M059J (cell line): ENCODE results near the gene APOD. TPM values are rescaled to one million over a fixed set of nuclear protein-coding genes. Genes with fewer than 3 reads are reported as not detected.

Experiments
- DNase-seq: peaks from one replicate; pipeline ENCODE4 v3.0.0-alpha.2; 2012; ENCODE audit warnings: low read depth
- total RNA-seq: library from RNA; depleted of rRNA; stranded (reverse); fragments of >200 nt; shearing (Covaris generic); gene quantifications from 2 replicates; pipeline ENCODE4 v1.2.3, GENCODE V29; 2014

The APOD gene
- total RNA-seq, 1 experiment from 2014 or later = not detected

DNA sequence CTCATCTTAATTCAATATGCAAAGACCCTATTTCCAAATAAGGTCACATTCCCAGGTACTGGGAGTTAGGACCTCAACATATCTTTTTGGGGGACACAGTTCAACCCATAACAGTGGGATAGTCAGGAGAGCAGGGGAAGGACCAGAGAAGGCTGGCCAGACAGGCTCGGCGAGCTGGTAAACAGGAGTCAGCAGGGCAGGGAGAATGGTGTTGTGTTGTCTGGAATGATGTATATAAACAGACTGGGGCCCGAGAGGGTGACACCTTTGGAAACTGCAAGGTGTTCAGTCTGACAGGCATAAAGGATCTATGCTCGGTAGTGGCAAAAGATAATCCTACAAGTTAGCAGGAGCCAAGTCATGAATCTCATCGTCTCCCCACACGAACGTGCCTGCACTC, 30.5 kb downstream of the APOD start:
- DNase-seq = no peak

DNA sequence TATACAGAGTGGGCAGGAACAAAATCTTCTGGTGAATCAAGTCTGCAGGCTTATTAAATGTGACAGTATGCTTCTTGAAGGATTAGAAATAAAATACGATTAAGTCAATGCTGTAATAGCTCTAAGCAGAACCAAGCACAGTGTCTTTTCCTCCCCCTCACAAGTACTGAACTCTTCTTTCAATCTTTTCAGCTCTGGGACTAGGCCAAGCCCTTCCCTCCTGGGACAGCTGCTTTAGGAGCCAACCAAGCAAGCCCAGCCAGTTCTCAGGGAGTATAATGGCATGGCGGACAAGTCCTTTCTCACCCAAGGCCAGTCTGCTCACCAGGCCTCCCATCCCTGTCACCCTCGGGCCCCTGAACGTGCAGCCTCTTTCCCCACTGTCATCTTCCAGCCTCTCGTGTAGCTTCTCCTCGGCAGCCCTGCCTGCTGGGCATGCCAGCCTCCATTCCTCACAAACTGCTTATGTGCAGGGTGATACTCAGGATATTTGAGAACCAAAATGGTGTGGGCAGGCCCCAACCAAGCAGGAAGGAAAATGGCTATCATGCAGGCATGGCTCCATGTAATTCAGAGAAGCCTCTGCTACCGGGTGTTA, 32.3 kb downstream of the APOD start:
- DNase-seq = no peak

DNA sequence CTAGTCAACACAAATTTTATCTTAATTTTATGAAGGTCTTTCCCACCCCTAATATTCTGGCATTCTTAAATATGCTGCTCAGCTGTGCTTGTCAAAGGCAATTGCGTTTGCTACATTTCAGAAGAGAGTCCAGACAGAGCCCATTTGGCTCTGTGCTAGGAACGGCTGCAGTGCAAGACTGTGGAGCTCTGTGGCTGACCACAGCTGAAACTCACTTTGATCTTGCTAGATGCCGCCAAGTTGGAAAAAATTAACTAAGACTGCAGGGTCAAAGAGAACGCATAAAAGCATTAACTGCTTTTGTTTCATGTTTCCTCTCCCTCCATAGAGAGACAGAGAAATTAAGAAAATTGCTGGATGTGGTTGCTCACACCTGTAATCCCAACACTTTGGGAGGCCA, 33.0 kb downstream of the APOD start:
- DNase-seq = no peak

DNA sequence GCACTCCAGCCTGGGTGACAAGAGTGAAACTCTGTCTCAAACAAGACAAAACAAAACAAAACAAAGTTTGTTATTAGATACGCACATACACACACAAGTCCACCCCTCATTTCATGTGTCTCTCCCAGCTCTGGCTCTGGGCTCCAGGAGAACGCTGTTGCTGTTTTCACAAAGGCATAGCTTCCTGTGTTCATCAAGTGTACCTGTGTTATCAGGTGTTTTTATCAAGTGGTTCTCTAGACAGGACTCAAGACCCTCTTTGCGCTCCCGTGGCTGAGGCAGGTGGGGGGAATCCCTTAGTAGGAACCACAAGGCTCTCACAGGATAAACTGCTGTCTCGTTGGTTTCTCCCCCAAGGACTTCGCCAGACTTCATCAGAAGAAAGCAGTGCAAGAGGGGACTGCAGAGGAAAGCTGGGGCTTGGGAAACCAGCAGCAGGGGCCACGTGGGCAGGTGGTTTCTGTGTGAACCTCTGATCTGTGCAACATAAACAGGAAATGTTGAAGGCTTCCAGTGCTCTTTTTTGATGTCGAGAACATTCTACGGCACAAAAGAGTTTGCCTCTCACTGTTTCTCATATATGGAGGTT, 33.7 kb downstream of the APOD start:
- DNase-seq = no peak

DNA sequence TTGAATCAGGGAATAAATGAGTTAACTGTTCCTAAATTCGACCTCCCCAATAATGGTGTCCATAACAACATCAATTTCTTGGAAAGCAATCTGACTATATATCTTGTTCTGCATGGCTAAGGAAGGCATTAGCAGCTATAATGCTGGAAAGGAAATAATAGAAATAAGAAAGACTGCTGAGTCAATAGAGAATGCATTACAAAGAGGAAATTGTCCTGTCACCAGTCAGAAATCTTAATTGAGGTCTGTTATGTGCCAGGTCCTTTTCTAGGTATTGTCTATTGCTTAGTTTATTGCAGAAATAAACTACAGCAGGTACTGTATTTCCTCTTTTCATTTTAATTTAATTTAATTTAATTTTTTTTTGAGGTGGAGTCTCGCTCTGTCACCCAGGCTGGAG, 34.8 kb downstream of the APOD start:
- no peak for DNase-seq

DNA sequence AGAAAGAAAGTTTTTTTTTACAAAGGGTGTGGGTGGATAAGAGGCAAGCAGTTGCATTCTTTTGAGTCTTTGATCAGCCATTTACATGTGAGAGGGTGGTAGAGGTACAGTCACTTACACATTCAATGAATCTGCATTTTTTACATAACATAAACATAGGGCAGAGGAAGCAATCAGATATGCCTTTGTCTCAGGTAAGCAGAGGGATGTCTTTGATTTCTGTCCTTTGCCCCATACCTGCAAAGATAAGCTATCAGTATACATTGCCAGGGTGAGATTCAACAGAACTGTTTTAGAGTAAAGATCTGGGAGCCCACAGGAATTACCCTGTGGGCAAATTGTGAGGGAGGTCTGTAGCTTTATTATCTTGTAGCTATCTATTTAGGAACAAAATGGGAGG, 35.2 kb downstream of the APOD start:
- DNase-seq = no peak

DNA sequence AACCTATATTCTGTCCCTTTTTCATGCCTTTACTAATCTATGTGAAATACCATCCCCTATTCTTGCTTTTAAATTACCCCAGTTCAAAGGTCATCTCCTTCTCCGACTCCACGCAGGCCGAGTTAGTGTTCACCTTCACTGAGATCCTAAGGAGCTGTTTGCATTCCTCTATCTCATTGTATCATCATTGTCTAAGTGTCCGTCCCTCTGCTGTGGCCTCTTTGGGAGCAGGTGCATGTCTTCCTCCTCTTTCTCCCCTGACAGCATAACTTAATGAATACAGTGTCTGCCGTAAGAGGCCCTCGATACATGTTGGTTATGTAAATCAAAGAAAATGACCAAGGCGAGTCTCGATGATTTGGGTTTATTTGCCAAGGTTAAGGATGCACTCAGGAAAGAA, 35.7 kb downstream of the APOD start:
- no peak for DNase-seq

DNA sequence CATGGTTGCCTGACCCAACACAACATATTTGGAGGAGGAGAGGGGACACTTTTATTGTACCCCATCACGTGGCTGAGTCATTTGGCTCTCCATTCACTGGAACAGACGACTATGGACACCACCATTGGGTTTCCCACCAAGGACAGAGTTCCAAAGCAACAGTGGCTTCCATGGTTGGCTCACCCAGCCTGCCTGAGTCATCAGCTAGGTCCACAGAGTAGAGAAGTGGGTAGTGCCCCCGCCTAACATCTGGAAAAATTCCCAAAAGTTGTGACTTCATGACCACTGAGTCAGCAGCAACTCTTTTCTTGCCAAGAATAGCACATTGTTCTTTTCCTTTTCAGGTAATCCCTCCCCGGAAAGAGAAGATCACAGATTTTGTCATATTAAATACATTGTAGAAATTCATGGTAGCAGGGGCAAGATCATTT, 37.6 kb downstream of the APOD start:
- peak; percentile 96 for DNase-seq

DNA sequence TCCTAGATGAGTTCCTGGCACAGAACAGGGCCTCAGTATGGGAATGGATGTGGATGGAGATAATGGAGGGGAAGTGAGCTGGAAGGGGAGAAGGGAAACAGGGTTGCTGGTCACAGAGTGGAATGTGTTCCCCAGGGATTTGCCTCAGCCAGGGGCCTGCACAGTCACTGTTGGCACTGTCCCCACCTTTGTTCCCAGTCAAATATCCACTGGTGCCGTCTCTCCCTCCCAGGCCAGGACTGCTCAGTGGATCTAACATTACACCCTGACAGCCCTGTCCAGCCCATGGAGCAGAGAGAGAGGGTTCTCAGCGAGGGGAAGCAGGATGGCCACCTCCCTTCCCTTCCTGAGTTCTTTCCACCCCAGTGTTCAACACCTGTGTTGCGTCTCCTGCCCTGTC, 39.1 kb downstream of the APOD start:
- DNase-seq = no peak

DNA sequence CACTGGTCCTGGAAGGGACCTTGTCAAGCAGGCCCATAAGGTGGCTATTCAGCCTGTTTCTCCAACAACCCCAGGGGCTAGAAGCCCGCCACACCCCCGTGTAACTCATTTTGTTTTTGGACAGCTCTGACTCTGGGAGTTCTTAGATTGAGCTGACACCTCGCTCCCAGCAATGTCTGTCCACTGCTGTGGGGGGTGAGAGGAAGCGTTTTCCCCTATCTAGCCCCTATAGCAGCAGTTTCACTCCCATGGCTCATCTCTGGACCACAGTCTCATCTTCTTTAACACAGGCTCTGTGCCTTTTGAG, 39.6 kb downstream of the APOD start:
- no peak for DNase-seq

DNA sequence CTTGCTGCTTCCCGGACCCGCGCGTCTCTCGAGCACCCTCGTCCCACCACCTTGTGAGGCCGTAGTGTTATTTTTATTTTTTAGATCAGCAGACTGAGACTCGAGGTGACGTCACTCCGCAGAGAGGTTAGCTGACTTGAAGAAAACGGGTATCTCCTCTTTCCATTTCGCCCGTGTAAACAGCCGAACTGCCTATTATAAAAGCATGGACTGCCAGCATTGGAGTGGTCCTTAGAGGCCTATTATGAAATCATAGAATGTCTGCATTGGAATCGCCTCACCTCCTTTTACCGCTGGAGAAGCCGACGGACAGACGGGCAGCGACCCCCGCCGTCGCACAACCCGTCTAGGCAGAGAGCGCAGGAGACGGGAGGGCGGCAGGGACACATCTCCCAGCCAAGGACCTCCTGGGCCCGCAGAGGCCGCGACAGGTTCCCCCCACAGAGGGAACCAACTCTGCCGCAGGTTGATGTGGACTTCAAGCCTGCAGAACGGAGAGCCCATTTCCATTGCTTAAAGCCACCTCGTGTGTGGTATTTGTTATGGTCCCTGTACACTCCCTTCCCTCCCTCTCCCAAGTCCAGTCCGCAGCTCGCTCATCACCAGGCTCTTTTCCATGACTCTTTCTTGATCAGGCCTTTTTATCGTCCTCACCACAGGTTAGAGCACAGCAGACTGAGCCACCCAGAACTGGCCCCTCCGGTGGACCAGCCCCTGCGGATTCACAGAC, 40.1 kb downstream of the APOD start:
- DNase-seq = no peak

DNA sequence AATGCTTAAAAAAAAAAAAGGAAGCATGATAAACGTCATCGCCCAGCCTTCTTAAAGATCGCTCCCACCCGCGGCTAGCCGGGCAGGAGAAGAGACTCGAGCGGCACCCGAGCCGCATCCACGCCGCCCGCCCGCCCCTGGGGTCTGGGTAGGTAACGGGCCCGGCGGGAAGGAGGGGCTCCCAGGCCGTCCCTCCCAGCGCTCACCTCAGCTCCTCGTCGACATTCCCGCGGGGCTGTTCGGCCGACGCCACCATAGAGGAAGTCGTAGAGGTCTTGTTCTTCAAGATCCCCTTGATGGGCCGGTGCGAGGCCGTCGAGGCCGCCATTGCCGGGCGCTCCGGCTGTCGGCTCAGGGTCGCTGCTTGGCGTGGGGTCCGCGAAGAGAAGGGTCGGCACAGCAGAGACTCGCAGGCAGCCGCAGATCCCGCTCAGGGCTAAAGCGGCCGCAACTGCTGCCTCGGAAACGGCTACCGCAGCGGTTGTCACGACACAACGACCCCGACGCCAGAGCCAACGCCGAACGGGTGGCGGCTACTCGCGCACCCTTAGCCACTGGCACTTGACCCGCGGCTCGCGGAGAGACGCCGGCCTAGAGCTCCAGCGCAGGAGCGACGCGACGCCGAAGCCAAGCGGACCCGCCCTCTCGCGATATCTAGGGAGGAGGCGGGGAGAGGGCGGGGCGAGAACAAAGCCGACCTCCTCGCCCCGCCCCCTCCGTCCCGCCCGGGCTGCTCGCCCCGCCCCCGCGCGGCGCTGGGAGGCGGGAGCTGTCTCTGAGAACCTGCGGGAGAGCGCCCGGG, 40.8 kb downstream of the APOD start, which contains the start of gene PPP1R2:
TSS of gene PPP1R2 (minus strand) at position 628 of the 802 bp plus-strand sequence. CDS start at position 328, 300 bp downstream.
- DNase-seq = peak; percentile 88

DNA sequence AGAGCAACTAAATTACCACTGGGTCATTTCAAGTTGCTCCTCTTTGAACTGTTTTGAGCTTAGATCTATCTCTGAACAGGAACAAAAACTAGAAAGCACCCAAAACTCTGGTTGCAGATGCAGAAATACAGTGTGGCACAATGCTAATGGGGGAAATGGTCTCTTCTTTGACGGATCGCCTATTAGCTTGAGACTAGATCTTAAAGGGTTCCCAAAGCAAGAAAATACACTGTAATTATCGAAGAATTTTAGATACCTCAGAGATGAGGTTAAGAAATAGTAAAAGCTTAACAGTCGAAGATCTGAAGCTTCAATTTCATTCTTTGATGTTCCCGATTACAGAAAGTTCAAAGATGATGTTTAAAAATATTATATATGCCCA, 41.4 kb downstream of the APOD start:
- peak; percentile 28 for DNase-seq

DNA sequence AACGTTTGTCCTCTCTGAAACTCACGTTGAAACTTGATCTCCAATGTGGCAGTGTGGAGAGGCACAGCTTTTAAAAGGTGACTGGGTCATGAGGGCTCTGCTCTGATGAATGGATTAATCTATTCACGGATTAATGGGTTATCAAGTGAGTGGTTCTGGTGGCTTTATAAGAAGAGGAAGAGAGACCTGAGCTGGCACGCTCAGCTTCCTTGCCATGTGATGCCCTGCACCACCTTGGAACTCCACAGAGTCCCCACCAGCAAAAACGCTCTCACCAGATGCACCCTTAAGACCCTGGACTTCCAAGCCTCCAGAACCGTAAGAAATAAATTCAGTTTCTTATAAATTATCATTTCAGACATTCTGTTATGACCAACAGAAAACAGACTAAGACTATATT, 43.2 kb downstream of the APOD start:
- no peak for DNase-seq

DNA sequence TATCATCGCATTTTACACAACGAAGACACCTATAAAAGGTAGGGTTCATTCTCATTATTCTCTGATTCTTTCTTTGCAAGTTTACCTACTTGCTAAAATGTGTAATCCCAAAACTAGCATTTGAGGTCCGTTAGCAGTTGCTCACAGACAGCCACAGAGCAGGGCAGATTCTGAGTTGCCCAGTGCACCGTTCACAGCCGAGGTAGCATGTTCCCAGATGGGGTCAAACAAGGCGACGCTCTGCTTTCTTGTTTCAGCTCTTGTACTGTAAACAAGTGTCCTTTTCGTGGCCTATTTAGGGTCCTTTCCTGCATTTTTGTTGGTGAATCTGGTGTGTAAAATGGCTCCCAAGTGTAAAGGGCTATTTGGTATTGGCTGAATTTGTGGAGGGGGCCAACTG, 43.7 kb downstream of the APOD start:
- DNase-seq = no peak

DNA sequence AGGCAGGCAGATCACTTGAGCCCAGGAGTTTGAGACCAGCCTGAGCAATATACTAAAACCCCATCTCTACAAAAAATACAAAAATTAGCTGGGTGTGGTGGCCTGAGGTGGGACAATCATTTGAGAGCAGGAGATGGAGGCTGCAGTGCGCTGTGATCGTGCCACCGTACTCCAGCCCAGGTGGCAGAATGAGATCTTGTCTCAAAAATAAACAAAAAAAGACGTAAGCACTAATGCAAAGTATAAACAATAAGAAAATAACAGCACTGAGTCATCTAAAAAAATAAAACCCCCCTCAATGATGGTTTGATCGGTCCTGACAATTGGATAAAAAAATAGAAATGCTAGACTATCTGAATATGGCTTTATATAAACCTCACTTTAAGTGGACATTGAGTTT, 44.3 kb downstream of the APOD start:
- no peak for DNase-seq

DNA sequence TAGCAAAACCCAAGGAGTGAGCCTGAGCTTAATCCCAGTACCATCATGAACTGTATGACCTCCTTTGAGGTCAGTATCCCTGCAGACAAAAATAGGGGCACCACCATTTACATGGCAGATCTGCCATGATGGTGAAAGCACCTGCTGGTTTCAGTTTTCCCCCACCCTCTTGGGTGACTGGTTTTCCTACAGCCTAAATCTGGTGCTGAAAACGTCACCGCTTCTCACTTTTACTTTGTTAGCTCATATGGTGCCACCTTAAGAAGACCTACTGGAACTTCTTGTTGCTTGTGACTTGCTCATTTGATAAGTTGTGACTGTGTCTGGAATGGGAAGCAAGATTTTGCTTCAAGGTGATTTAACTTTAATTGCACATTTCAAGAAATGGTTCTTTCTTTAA, 45.7 kb downstream of the APOD start:
- no peak for DNase-seq

DNA sequence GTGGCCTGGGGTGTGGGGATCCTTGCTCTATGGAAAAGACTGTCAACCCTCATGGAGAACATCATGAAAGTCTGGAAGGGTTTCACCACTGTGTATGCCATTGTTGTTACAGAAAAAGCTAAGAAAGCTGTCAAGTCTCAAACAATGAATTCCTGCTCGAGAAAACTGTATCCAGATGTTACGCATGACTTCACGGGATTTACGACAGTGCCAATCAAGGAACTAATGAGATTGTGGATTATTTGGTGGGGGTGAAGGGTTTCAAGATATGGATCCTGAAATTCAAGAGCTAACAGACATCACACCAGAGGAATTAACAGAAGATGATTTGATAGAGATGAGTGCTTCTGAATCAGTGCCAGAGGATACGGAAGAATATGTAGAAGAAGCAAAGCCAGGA, 48.4 kb downstream of the APOD start:
- DNase-seq = no peak

DNA sequence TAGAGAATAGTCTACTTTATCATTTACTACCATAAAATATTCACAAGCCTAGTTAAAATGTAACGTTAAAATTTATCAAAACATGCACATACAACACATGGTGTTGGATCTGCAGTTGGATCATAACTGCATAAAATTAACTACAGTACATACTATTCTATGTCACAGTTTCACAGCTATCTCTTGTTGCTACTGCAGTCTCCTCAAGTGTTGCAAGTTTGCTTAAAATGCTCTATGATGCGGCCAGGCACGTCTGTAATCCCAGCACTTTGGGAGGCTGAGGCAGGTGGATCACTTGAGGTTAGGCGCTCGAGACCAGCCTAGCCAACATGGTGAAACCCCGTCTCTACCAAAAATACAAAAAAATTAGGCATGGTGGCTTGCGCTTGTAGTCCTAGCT, 50.9 kb downstream of the APOD start:
- no peak for DNase-seq

DNA sequence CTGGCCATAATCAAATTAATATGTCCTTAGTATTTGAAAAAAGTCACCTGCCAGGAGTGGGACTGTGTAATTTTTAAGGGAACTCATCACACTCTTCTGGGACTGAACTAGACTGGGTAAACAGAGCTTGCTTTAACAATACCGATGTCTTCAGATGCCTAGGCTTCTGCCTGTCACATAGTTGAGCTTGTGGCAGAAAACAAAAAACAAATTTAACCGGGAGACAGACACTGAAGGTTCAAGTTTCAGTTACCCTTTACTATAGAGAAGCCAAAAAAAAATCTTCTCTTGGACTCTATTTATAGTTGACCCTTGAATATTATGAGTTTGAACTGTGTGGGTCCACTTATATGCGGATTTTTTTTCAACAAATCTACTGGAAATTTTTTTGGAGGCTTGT, 51.4 kb downstream of the APOD start:
- DNase-seq = no peak

DNA sequence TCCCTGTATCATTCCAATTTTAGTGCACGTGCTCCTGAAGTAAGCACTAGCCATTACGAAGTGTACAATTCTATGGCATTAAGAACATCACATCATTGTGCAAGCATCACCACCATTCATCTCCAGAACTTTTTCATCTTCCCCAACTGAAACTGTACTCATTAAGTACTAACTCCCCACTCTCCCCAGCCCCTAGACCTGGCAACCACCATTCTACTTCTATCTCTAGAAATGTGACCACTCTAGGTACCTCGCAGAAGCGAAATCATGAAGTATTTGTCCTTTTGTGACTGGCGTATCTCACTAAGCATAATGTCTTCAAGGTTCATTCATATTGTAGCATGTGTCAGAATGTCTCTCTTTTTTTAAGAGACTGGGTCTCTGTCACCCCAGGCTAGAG, 52.1 kb downstream of the APOD start:
- DNase-seq = no peak

DNA sequence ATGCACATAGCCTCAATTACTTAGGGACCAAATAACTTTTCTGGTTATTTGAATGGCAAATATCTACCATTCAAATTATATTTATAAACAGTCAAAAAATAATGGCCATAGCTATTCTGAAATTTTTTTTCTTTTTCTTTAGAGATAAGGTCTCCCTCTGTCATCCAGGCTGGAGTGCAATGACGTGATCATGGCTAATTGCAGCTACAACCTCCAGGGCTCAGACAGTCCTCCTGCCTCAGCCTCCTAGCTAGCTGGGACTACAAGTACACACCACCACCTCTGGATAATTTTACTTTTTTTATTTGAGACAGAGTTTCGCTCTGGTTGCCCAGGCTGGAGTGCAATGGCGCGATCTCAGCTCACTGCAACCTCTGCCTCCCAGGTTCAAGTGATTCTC, 57.2 kb downstream of the APOD start:
- no peak for DNase-seq
